BLaER1 treated with 17β-estradiol and CSF1 and Interleukin-3, amounts not matched to agents 10 nM and 100 nM (cell line): ENCODE measurements around the gene CIB1.
A peak's percentile ranks its signal among the peaks of the same experiment; 100 is the strongest.

Experiments
- H3K27ac ChIP-seq, 11 experiments: shearing (Covaris generic); formaldehyde crosslinking; 2 replicates each; pipeline ENCODE4 v1.8.1; 2022
- H3K27me3 ChIP-seq, 11 experiments: shearing (Covaris generic); formaldehyde crosslinking; 2 replicates each; pipeline ENCODE4 v1.8.1; 2022
- H3K36me3 ChIP-seq, 11 experiments: shearing (Covaris generic); formaldehyde crosslinking; 2 replicates each; pipeline ENCODE4 v1.8.1; 2022
- H3K4me1 ChIP-seq, 10 experiments: shearing (Covaris generic); formaldehyde crosslinking; 2 replicates each; pipeline ENCODE4 v1.8.1; 2022
- H3K4me2 ChIP-seq, 11 experiments: shearing (Covaris generic); formaldehyde crosslinking; 2 replicates each; pipeline ENCODE4 v1.8.1; 2022
- H3K4me3 ChIP-seq, 10 experiments: shearing (Covaris generic); formaldehyde crosslinking; 2 replicates each; pipeline ENCODE4 v1.8.1; 2022
- H3K9ac ChIP-seq, 11 experiments: shearing (Covaris generic); formaldehyde crosslinking; 2 replicates each; pipeline ENCODE4 v1.8.1; 2022
- H3K9me3 ChIP-seq, 11 experiments: shearing (Covaris generic); formaldehyde crosslinking; replicated peaks in 1 of 11; 2 replicates each; pipeline ENCODE4 v1.8.1; 2022
- H4K20me1 ChIP-seq, 11 experiments: shearing (Covaris generic); formaldehyde crosslinking; 2 replicates each; pipeline ENCODE4 v1.8.1; 2022
- Cebpa-rat ChIP-seq, 11 experiments: shearing (Covaris generic); IDR thresholded peaks; 2 replicates each; pipeline ENCODE4 v1.8.1; 2022

The CIB1 gene

DNA sequence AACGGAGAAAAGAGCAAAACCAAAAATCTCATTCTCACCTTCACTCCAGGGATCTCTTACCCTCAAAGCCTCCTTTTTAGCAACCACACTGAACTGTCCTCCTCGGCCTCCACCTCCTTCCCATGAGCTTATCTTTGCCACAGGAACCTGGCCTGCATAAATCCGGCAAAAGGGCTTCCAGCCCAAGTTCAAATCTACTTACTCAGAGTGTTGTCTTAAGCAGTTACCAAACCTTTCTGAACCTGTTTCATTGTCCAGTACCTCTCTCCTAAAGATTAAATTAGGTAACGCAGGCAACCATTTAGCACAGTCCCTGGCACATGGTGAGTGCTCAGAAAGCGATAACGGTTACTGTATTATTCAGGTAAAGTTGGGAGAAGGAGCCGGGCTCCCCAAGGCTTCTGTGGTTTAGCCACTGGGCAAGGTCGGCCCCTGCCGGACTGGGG, 777 bp downstream of the CIB1 start:
- peak overlapping the region; percentile 85 to 100 (median 94) for H3K4me2 ChIP-seq
- peaks cover 41 to 47% (median 45%) of the 10 kb centered on the region in 10 experiments for H3K4me1 ChIP-seq
- no peak for TF ChIP-seq Cebpa-rat (IDR thresholded peaks at IDR 0.05)
- H3K27me3 ChIP-seq: no peaks in the 10 kb centered on the region
- H3K9me3 ChIP-seq: no peaks in the 10 kb centered on the region
- peaks cover 5 to 57% (median 28%) of the 10 kb centered on the region in 11 experiments; a peak in 16 of 22 replicates for H4K20me1 ChIP-seq
- peaks cover 30 to 55% (median 36%) of the 10 kb centered on the region in 11 experiments for H3K36me3 ChIP-seq
- peak overlapping the region; percentile 73 to 91 (median 86) for H3K9ac ChIP-seq
- peak overlapping the region; percentile 77 to 95 (median 88) for H3K4me3 ChIP-seq
- H3K27ac ChIP-seq: peak overlapping the region; percentile 68 to 89 (median 84)

DNA sequence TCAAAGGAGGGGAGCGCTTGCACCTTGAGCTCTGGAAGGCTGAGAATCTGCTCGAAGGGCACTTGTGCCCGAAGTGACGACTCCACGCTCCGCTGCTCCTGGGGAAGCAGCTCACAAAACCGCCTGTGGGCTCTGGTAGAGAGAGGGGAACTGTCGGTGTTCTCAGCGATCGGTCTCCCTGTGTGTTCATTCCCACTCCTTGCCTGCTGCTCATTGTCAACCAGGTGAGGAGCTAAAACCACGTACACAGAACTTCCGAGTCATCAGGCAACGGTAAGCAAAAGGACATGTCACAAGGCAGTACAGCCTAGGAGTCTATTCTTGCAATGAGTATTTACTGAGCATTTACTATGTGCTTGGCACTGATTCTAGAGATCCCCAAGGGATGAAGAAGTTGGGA, 1.5 kb downstream of the CIB1 start:
- H3K4me2 ChIP-seq: peak overlapping the region; percentile 85 to 100 (median 94)
- peaks cover 5 to 64% (median 28%) of the 10 kb centered on the region in 11 experiments; a peak in 17 of 22 replicates for H4K20me1 ChIP-seq
- H3K36me3 ChIP-seq: peaks cover 34 to 55% (median 38%) of the 10 kb centered on the region in 11 experiments
- no peaks in the 10 kb centered on the region for H3K9me3 ChIP-seq
- H3K9ac ChIP-seq: peak overlapping the region; percentile 73 to 91 (median 86); a peak in 20 of 22 replicates
- H3K27ac ChIP-seq: peak overlapping the region in 9 of 11 experiments; percentile 66 to 89 (median 80); a peak in 16 of 22 replicates
- H3K27me3 ChIP-seq: no peaks in the 10 kb centered on the region
- H3K4me3 ChIP-seq: peak overlapping the region; percentile 77 to 95 (median 88)
- peaks cover 41 to 47% (median 45%) of the 10 kb centered on the region in 10 experiments for H3K4me1 ChIP-seq
- no peak for TF ChIP-seq Cebpa-rat (IDR thresholded peaks at IDR 0.05)

DNA sequence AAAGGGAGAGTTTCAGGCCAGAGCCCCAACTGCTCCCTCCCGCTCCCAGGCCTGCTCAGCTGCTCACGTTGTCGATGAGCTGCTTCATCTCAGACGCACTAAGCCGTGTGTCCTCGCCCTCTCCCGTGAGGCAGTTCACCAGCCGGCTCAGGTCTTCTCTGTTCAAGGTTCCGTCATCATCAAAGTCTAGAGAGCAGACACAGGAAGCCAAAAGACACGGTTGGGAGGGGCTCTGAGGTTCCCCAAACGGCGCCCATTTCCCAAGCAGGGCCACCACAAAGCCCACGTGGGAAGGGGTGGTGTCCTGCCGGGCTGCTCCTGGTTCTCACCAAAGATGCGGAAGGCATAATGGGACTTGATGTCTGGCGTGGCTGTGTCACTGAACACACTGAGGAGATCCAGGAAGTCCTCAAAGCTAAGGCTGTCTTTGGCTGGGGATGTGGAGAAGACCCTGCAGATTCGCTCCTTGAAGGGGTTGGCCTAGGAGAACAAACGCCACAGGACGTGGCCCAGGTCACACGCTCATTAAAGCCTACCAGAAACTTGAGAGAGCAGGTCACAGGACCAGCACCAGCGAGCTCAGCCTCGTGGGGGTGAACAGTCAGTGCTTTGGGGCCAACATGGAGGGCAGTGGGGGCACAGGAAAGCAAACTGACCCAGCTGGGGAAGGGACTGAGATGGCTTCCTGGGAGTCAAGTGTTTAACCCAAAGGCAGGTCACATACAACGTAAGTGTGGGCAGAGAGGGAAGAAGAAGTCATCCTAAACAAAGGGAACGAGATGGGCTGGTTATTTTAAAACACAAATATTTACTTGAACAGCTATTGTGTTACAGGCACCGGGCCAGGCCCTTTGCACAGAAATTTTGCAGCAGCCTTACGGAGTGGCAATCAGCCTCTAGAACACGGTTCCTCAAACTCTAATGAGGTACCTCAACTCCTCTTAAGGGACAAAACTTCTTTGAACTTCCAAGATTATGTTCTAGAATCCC, 2.4 kb downstream of the CIB1 start:
- Histone ChIP-seq H4K20me1 (peaks cover 5 to 67% (median 28%) of the 10 kb centered on the region in 11 experiments; a peak in 17 of 22 replicates), H3K9me3 (no peaks in the 10 kb centered on the region), H3K27ac (peak overlapping the region in 10 of 11 experiments; percentile 18 to 89 (median 78); a peak in 20 of 22 replicates), H3K4me2 (peak overlapping the region; percentile 85 to 100 (median 94)), H3K9ac (peak overlapping the region; percentile 56 to 91 (median 85); a peak in 20 of 22 replicates), H3K27me3 (no peaks in the 10 kb centered on the region), H3K36me3 (peaks cover 41 to 55% (median 46%) of the 10 kb centered on the region in 11 experiments), H3K4me1 (peaks cover 41 to 47% (median 45%) of the 10 kb centered on the region in 10 experiments), H3K4me3 (peak overlapping the region; percentile 77 to 95 (median 88); a peak in 17 of 20 replicates)
- 0 out of 22 replicates have a peak, but pooled peaks of 1 of the 11 experiments have one; percentile 21 for TF ChIP-seq Cebpa-rat (IDR thresholded peaks at IDR 0.05)

DNA sequence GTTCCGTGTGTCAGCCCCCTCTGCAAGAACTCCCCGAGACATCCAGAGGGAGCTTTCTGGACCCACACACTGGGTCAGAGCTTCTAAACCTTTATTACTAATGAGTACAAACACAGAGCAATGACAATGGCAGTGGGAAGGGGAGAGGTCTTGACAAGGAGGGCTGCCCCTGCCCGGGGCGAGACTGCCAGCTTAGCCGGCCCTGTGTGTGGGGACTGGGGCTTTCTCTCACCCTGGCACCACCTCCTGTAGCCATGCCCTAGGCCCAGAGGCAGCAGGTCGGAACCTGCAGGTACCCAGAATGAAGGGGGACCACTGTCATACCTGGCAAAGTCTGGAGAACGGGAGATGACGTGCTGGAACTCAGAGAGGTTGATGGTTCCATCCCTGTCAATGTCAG, 3.1 kb downstream of the CIB1 start:
- peak overlapping the region in 10 of 11 experiments; percentile 18 to 89 (median 78); a peak in 20 of 22 replicates for H3K27ac ChIP-seq
- H3K36me3 ChIP-seq: peaks cover 48 to 55% (median 52%) of the 10 kb centered on the region in 11 experiments
- TF ChIP-seq Cebpa-rat (IDR thresholded peaks at IDR 0.05): no peak
- peaks cover 41 to 47% (median 45%) of the 10 kb centered on the region in 10 experiments for H3K4me1 ChIP-seq
- peak overlapping the region in 7 of 10 experiments; percentile 6 to 95 (median 86); a peak in 8 of 20 replicates for H3K4me3 ChIP-seq
- peaks cover 5 to 69% (median 28%) of the 10 kb centered on the region in 11 experiments; a peak in 18 of 22 replicates for H4K20me1 ChIP-seq
- H3K9me3 ChIP-seq: no peaks in the 10 kb centered on the region
- no peaks in the 10 kb centered on the region for H3K27me3 ChIP-seq
- H3K4me2 ChIP-seq: peak overlapping the region; percentile 85 to 100 (median 94)
- peak overlapping the region; percentile 34 to 91 (median 84); a peak in 20 of 22 replicates for H3K9ac ChIP-seq

DNA sequence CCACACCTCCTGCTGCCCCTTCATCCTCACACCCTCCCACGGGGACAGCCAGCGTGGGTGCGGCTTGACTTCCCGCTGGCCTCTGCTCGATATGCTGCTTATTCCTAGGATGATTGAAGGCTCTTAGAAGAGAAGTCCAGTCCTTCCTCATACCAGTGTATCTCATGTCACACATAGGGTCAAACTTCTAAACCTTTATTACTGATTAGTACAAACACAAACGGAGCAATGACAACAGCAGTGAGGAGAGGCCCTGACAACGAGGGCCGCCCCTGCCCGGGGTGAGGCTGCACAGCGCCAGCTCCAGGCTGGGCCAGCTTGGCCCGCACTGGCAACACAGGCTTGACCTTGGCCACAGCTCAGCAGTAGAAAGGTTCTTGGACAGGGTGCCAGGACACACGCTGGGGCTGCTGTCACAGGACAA, 3.7 kb downstream of the CIB1 start:
- Histone ChIP-seq H4K20me1 (peaks cover 9 to 74% (median 32%) of the 10 kb centered on the region in 11 experiments; a peak in 18 of 22 replicates), H3K4me2 (peak overlapping the region; percentile 85 to 100 (median 94)), H3K27ac (peak overlapping the region in 8 of 11 experiments; percentile 66 to 89 (median 82); a peak in 11 of 22 replicates)

DNA sequence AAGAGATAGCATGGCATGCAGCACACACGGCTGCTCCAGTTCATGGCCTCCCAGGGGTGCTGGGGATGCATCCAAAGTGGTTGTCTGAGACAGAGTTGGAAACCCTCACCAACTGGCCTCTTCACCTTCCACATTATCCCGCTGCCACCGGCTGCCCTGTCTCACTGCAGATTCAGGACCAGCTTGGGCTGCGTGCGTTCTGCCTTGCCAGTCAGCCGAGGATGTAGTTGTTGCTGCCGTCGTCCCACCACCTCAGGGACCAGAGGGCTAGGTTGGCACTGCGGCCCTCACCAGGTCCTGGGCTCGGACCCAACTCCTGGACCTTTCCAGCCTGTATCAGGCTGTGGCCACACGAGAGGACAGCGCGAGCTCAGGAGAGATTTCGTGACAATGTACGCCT, 4.8 kb downstream of the CIB1 start:
- H3K9me3 ChIP-seq: no peaks in the 10 kb centered on the region
- no peak overlapping the region for H3K4me3 ChIP-seq
- H3K9ac ChIP-seq: no peak overlapping the region
- H3K36me3 ChIP-seq: peaks cover 63 to 70% (median 68%) of the 10 kb centered on the region in 11 experiments
- TF ChIP-seq Cebpa-rat (IDR thresholded peaks at IDR 0.05): no peak
- no peaks in the 10 kb centered on the region for H3K27me3 ChIP-seq
- peaks cover 15 to 86% (median 36%) of the 10 kb centered on the region in 11 experiments; a peak in 19 of 22 replicates for H4K20me1 ChIP-seq
- H3K27ac ChIP-seq: no peak overlapping the region
- H3K4me1 ChIP-seq: peaks cover 32 to 49% (median 46%) of the 10 kb centered on the region in 10 experiments
- no peak overlapping the region for H3K4me2 ChIP-seq

More for the DNA sequence above, 3.7 kb downstream of the CIB1 start:
- Histone ChIP-seq H3K9me3 (no peaks in the 10 kb centered on the region), H3K4me1 (peaks cover 41 to 48% (median 45%) of the 10 kb centered on the region in 10 experiments), H3K4me3 (no peak overlapping the region), H3K9ac (peak overlapping the region in 8 of 11 experiments; percentile 56 to 91 (median 86); a peak in 16 of 22 replicates), H3K27me3 (no peaks in the 10 kb centered on the region), H3K36me3 (peaks cover 53 to 58% (median 57%) of the 10 kb centered on the region in 11 experiments)
- TF ChIP-seq Cebpa-rat (IDR thresholded peaks at IDR 0.05): no peak

DNA sequence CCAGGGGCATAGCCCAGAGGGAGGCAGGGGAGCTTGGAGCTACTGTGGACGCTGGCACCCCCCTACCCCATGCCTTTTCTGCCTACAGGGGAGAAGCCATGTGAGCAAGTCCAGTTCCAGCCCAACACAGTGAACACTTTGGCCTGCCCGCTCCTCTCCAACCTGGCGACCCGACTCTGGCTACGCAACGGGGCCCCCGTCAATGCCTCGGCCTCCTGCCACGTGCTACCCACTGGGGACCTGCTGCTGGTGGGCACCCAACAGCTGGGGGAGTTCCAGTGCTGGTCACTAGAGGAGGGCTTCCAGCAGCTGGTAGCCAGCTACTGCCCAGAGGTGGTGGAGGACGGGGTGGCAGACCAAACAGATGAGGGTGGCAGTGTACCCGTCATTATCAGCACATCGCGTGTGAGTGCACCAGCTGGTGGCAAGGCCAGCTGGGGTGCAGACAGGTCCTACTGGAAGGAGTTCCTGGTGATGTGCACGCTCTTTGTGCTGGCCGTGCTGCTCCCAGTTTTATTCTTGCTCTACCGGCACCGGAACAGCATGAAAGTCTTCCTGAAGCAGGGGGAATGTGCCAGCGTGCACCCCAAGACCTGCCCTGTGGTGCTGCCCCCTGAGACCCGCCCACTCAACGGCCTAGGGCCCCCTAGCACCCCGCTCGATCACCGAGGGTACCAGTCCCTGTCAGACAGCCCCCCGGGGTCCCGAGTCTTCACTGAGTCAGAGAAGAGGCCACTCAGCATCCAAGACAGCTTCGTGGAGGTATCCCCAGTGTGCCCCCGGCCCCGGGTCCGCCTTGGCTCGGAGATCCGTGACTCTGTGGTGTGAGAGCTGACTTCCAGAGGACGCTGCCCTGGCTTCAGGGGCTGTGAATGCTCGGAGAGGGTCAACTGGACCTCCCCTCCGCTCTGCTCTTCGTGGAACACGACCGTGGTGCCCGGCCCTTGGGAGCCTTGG, 5.6 kb downstream of the CIB1 start:
- no peaks in the 10 kb centered on the region for H3K9me3 ChIP-seq
- H3K27ac ChIP-seq: no peak overlapping the region
- H3K4me1 ChIP-seq: peaks cover 32 to 57% (median 53%) of the 10 kb centered on the region in 10 experiments
- no peak overlapping the region for H3K4me2 ChIP-seq
- H3K36me3 ChIP-seq: peaks cover 72 to 78% (median 77%) of the 10 kb centered on the region in 11 experiments
- no peaks in the 10 kb centered on the region for H3K27me3 ChIP-seq
- H4K20me1 ChIP-seq: peaks cover 15 to 89% (median 39%) of the 10 kb centered on the region in 11 experiments; a peak in 19 of 22 replicates
- TF ChIP-seq Cebpa-rat (IDR thresholded peaks at IDR 0.05): no peak
- no peak overlapping the region for H3K4me3 ChIP-seq
- H3K9ac ChIP-seq: peak overlapping the region in 1 of 11 experiments; percentile 6; a peak in 1 of 22 replicates
